Neural cell (in vitro differentiated cells): ENCODE measurements around the gene MAP3K13.

ENCODE experiments used
- EP300 ChIP-seq: fragments of 450-650 bp; conservative IDR thresholded peaks from 2 replicates; pipeline ENCODE4 v1.6.1; 2014; ENCODE audit warnings: antibody characterized with exemption, mild to moderate bottlenecking, moderate library complexity; ENCODE audit not compliant: poor library complexity, severe bottlenecking
- EZH2 ChIP-seq: fragments of 200-600, 300-800 bp; shearing (Covaris generic), sonication (generic); IDR thresholded peaks from 2 replicates; pipeline ENCODE4 v1.6.1; 2014; ENCODE audit warnings: antibody characterized with exemption, low read length, borderline replicate concordance, mild to moderate bottlenecking; ENCODE audit not compliant: insufficient read depth, poor library complexity, severe bottlenecking
- MXI1 ChIP-seq: fragments of 450-650 bp; conservative IDR thresholded peaks from 2 replicates; pipeline ENCODE4 v1.6.1; 2014; ENCODE audit warnings: antibody characterized with exemption, mild to moderate bottlenecking; ENCODE audit not compliant: poor library complexity, severe bottlenecking
- POLR2AphosphoS5 ChIP-seq: IDR thresholded peaks from 2 replicates; pipeline ENCODE4 v1.6.1; 2012
- TAF1 ChIP-seq: IDR thresholded peaks from 2 replicates; pipeline ENCODE4 v1.6.1; 2012; ENCODE audit warnings: low read depth
- TF ChIP-seq, protein P1 (sequence below): fragments of 450-650 bp; IDR thresholded peaks from 2 replicates; pipeline ENCODE4 v1.5.1; 2014; ENCODE audit warnings: antibody characterized with exemption, mild to moderate bottlenecking, moderate library complexity; ENCODE audit not compliant: poor library complexity, severe bottlenecking
- TF ChIP-seq, protein P2 (sequence below): IDR thresholded peaks from 2 replicates; pipeline ENCODE4 v1.6.1; 2012; ENCODE audit warnings: borderline replicate concordance

DNA sequence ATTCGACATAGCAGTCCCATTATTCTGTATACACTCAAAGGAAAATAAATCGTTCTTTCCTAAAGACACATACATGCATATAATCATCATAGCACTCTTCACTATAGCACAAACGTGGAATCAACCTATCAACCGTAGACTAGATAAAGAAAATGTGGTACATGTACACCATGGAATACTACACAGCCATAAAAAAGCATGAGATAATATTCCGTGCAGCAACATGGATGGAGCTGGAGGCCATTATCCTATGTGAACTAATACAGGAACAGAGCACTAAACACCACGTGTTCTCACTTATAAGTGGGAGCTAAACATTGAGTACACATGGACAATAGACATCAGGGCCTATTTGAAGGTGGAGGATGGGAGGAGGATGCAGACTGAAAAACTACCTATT lies 12.1 kb upstream of the MAP3K13 start:
- TF ChIP-seq, protein P1, sequence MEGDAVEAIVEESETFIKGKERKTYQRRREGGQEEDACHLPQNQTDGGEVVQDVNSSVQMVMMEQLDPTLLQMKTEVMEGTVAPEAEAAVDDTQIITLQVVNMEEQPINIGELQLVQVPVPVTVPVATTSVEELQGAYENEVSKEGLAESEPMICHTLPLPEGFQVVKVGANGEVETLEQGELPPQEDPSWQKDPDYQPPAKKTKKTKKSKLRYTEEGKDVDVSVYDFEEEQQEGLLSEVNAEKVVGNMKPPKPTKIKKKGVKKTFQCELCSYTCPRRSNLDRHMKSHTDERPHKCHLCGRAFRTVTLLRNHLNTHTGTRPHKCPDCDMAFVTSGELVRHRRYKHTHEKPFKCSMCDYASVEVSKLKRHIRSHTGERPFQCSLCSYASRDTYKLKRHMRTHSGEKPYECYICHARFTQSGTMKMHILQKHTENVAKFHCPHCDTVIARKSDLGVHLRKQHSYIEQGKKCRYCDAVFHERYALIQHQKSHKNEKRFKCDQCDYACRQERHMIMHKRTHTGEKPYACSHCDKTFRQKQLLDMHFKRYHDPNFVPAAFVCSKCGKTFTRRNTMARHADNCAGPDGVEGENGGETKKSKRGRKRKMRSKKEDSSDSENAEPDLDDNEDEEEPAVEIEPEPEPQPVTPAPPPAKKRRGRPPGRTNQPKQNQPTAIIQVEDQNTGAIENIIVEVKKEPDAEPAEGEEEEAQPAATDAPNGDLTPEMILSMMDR, result no peak
- TF ChIP-seq EP300 (no peak), MXI1 (no peak), POLR2AphosphoS5 (no peak), TAF1 (no peak), EZH2 (no peak)
- TF ChIP-seq, protein P2, sequence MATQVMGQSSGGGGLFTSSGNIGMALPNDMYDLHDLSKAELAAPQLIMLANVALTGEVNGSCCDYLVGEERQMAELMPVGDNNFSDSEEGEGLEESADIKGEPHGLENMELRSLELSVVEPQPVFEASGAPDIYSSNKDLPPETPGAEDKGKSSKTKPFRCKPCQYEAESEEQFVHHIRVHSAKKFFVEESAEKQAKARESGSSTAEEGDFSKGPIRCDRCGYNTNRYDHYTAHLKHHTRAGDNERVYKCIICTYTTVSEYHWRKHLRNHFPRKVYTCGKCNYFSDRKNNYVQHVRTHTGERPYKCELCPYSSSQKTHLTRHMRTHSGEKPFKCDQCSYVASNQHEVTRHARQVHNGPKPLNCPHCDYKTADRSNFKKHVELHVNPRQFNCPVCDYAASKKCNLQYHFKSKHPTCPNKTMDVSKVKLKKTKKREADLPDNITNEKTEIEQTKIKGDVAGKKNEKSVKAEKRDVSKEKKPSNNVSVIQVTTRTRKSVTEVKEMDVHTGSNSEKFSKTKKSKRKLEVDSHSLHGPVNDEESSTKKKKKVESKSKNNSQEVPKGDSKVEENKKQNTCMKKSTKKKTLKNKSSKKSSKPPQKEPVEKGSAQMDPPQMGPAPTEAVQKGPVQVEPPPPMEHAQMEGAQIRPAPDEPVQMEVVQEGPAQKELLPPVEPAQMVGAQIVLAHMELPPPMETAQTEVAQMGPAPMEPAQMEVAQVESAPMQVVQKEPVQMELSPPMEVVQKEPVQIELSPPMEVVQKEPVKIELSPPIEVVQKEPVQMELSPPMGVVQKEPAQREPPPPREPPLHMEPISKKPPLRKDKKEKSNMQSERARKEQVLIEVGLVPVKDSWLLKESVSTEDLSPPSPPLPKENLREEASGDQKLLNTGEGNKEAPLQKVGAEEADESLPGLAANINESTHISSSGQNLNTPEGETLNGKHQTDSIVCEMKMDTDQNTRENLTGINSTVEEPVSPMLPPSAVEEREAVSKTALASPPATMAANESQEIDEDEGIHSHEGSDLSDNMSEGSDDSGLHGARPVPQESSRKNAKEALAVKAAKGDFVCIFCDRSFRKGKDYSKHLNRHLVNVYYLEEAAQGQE, result no peak
